ENCODE measurements around the gene ATF2.
A peak's percentile ranks its signal among the peaks of the same experiment; 100 is the strongest.

ATF2 gene

GRCh38 chr2:175167792-175168563 lies at the start of gene ATF2:
TSS of gene ATF2 (minus strand) at chr2:175168203. CDS start at chr2:175136443, 31,760 bp downstream.
- peak; percentile 100 for DNase-seq

GRCh38 chr2:175207741-175208438 lies 39.9 kb upstream of the ATF2 start:
- no peak for DNase-seq

GRCh38 chr2:175206866-175207265 lies 38.9 kb upstream of the ATF2 start:
- no peak for DNase-seq

- DNase-seq, result peak; percentile 16
Measured at GRCh38 chr2:175205523-175205922, 37.5 kb upstream of the ATF2 start.

- DNase-seq, result peak; percentile 42
Measured at GRCh38 chr2:175203621-175204496, 35.9 kb upstream of the ATF2 start.

GRCh38 chr2:175195012-175195411 lies 27.0 kb upstream of the ATF2 start:
- no peak for DNase-seq

- DNase-seq, result no peak
Measured at GRCh38 chr2:175188761-175189160, 20.8 kb upstream of the ATF2 start.

- DNase-seq, result peak; percentile 12
Measured at GRCh38 chr2:175187378-175187777, 19.4 kb upstream of the ATF2 start.

- no peak for DNase-seq
Measured at GRCh38 chr2:175183674-175184073, 15.7 kb upstream of the ATF2 start.

GRCh38 chr2:175181877-175182308 lies 13.9 kb upstream of the ATF2 start:
- DNase-seq, result no peak

GRCh38 chr2:175181104-175181876 lies 13.3 kb upstream of the ATF2 start, which contains the start of gene ATP5MC3:
TSS of gene ATP5MC3 (minus strand) at chr2:175181710. CDS start at chr2:175181393, 317 bp downstream.
- peak; percentile 96 for DNase-seq

GRCh38 chr2:175180701-175181103 lies 12.7 kb upstream of the ATF2 start:
- DNase-seq, result peak; percentile 35

- DNase-seq, result no peak
Measured at GRCh38 chr2:175176624-175177023, 8.6 kb upstream of the ATF2 start.

GRCh38 chr2:175175896-175176295 lies 7.9 kb upstream of the ATF2 start:
- no peak for DNase-seq

GRCh38 chr2:175175320-175175719 lies 7.3 kb upstream of the ATF2 start:
- no peak for DNase-seq

- no peak for DNase-seq
Measured at GRCh38 chr2:175170659-175171304, 2.8 kb upstream of the ATF2 start.

GRCh38 chr2:175169191-175169590 lies 1.2 kb upstream of the ATF2 start:
- no peak for DNase-seq

GRCh38 chr2:175168564-175168945 lies 552 bp upstream of the ATF2 start:
- no peak for DNase-seq

GRCh38 chr2:175167076-175167791 lies 769 bp downstream of the ATF2 start:
- peak; percentile 37 for DNase-seq

GRCh38 chr2:175166216-175166824 lies 1.7 kb downstream of the ATF2 start:
- DNase-seq, result no peak

GRCh38 chr2:175164235-175164634 lies 3.8 kb downstream of the ATF2 start:
- no peak for DNase-seq
